ENCODE results near the gene KLHDC3. TPM values are rescaled to one million over a fixed set of nuclear protein-coding genes. Genes with fewer than 3 reads are reported as not detected.

The KLHDC3 gene
- total and polyA plus RNA-seq, 2 experiments from 2014 or later, result 88.2 to 184 TPM

GRCh38 chr6:43005844-43006243 is 8.2 kb upstream of the KLHDC3 start:
- no peaks in the 10 kb centered on the region for H3K79me2 ChIP-seq (replicated peaks; ENCODE audit: insufficient read depth)
- H2AFZ ChIP-seq, result no peak overlapping the region
- TF ChIP-seq ZNF331 (CRISPR knock-in tag; IDR thresholded peaks at IDR 0.05; ENCODE audit: low read depth) (no peak), REST (IDR thresholded peaks at IDR 0.05; ENCODE audit: unreplicated experiment) (no peak), ZNF462 (CRISPR knock-in tag; IDR thresholded peaks at IDR 0.05) (no peak), JUNB (IDR thresholded peaks at IDR 0.05; ENCODE audit: unreplicated experiment) (no peak), NANOG (IDR thresholded peaks at IDR 0.05; ENCODE audit: borderline replicate concordance) (no peak), CTCF (conservative IDR thresholded peaks at IDR 0.05; ENCODE audit: low read depth in 2 of 2) (no peak), EZH2 (IDR thresholded peaks at IDR 0.05; ENCODE audit: low read depth, unreplicated experiment) (no peak), POLR2AphosphoS5 (IDR thresholded peaks at IDR 0.05; ENCODE audit: low read depth) (no peak), EZH2phosphoT487 (IDR thresholded peaks at IDR 0.05; ENCODE audit: unreplicated experiment) (no peak), ZNF114 (CRISPR knock-in tag; IDR thresholded peaks at IDR 0.05) (no peak), CREB1 (CRISPR knock-in tag; IDR thresholded peaks at IDR 0.05; ENCODE audit: low read depth) (no peak)
- H3K27me3 ChIP-seq (ENCODE audit: insufficient read depth), result no peaks in the 10 kb centered on the region
- no peak overlapping the region for H3K4me3 ChIP-seq
- ATAC-seq, result no peak
- Mint-ChIP-seq H3K9me3 (no peaks in the 10 kb centered on the region), H3K4me1 (peaks cover 4% of the 10 kb centered on the region; the same call in 2 of the 3 replicates), H3K36me3 (ENCODE audit: low read depth) (peaks cover 45% of the 10 kb centered on the region), H3K4me3 (no peak overlapping the region), H3K27ac (no peak overlapping the region), H3K27me3 (ENCODE audit: insufficient read depth, low read depth, poor library complexity) (peaks cover 2% of the 10 kb centered on the region)
- no peak for DNase-seq (ENCODE audit: low spot score)
- no peak overlapping the region for H3K27ac ChIP-seq (ENCODE audit: low read depth)
- peaks cover 13% of the 10 kb centered on the region for H4K20me1 ChIP-seq (replicated peaks; ENCODE audit: insufficient read depth)
- 0 out of 2 replicates have a peak, but pooled peaks cover 9% of the 10 kb centered on the region for H3F3A ChIP-seq (replicated peaks; ENCODE audit: low read depth)
- H3K36me3 ChIP-seq (ENCODE audit: insufficient read depth), result peaks cover 8% of the 10 kb centered on the region; the same call in 1 of the 2 replicates
- no peak overlapping the region for H3K4me2 ChIP-seq
- 0 out of 2 replicates have a peak, but pooled peaks cover 5% of the 10 kb centered on the region for H3K4me1 ChIP-seq (ENCODE audit: insufficient read depth)
- no peaks in the 10 kb centered on the region for H3K9me2 ChIP-seq (ENCODE audit: insufficient read depth)
